ENCODE data around the gene GAS7.

- no peak for TF ChIP-seq MXD4 (CRISPR knock-in tag; IDR thresholded peaks at IDR 0.05; ENCODE audit: borderline replicate concordance)
- TF ChIP-seq, protein P1, sequence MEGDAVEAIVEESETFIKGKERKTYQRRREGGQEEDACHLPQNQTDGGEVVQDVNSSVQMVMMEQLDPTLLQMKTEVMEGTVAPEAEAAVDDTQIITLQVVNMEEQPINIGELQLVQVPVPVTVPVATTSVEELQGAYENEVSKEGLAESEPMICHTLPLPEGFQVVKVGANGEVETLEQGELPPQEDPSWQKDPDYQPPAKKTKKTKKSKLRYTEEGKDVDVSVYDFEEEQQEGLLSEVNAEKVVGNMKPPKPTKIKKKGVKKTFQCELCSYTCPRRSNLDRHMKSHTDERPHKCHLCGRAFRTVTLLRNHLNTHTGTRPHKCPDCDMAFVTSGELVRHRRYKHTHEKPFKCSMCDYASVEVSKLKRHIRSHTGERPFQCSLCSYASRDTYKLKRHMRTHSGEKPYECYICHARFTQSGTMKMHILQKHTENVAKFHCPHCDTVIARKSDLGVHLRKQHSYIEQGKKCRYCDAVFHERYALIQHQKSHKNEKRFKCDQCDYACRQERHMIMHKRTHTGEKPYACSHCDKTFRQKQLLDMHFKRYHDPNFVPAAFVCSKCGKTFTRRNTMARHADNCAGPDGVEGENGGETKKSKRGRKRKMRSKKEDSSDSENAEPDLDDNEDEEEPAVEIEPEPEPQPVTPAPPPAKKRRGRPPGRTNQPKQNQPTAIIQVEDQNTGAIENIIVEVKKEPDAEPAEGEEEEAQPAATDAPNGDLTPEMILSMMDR (IDR thresholded peaks at IDR 0.05), result no peak
- TF ChIP-seq RELA (CRISPR knock-in tag; IDR thresholded peaks at IDR 0.05; ENCODE audit: borderline replicate concordance), result no peak
- no peak for TF ChIP-seq JUN (CRISPR knock-in tag; IDR thresholded peaks at IDR 0.05)
- TF ChIP-seq, protein P2, sequence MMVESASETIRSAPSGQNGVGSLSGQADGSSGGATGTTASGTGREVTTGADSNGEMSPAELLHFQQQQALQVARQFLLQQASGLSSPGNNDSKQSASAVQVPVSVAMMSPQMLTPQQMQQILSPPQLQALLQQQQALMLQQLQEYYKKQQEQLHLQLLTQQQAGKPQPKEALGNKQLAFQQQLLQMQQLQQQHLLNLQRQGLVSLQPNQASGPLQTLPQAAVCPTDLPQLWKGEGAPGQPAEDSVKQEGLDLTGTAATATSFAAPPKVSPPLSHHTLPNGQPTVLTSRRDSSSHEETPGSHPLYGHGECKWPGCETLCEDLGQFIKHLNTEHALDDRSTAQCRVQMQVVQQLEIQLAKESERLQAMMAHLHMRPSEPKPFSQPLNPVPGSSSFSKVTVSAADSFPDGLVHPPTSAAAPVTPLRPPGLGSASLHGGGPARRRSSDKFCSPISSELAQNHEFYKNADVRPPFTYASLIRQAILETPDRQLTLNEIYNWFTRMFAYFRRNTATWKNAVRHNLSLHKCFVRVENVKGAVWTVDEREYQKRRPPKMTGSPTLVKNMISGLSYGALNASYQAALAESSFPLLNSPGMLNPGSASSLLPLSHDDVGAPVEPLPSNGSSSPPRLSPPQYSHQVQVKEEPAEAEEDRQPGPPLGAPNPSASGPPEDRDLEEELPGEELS (CRISPR knock-in tag; IDR thresholded peaks at IDR 0.05), result no peak
- TF ChIP-seq USF1 (CRISPR knock-in tag; IDR thresholded peaks at IDR 0.05), result no peak
Measured at GRCh38 chr17:10207153-10207552, 8.7 kb upstream of the GAS7 start.

Data from WTC11 (cell line).